Measurements from ENCODE around the gene CFAP299.
"Not testable (repeated sequence)": the region's sequence is repeated elsewhere in the genome, so short reads cannot be mapped to it uniquely, and the experiment has no call there.

CFAP299 gene

GRCh38 chr4:80798082-80798481, 462.6 kb downstream of the CFAP299 start:
- TF ChIP-seq POLR2AphosphoS5 (IDR thresholded peaks at IDR 0.05; ENCODE audit: low read depth, low read length) (no peak), TAF1 (IDR thresholded peaks at IDR 0.05; ENCODE audit: low read depth, low read length) (no peak), POLR2A (IDR thresholded peaks at IDR 0.05; ENCODE audit: low read depth, low read length) (no peak), SPI1 (IDR thresholded peaks at IDR 0.05; ENCODE audit: low read depth, low read length) (no peak), POU2F2 (IDR thresholded peaks at IDR 0.05; ENCODE audit: low read depth, low read length) (no peak), PAX5 (IDR thresholded peaks at IDR 0.05; ENCODE audit: insufficient read depth, low read length, severe bottlenecking) (no peak)
- DNase-seq (ENCODE audit: insufficient read length, low spot score) = no peak
- no peak for FAIRE-seq

DNA sequence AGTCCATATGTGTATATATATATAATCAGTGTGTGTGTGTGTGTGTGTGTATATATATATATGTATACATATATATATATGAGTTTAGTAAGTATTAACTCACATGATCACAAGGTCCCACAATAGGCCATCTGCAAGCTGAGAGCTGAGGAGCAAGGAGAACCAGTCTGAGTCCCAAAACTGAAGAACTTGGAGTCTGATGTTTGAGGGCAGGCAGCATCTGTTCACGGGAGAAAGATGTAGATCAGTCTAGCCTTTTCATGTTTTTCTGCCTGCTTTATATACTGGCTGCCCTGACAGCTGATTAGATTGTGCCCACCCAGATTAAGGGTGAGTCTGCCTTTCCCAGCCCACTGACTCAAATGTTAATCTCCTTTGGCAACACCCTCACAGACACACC, 465.2 kb downstream of the CFAP299 start:
- not testable (repeated sequence) for FAIRE-seq; DNase-seq (ENCODE audit: insufficient read length, low spot score)

GRCh38 chr4:80803337-80803736, 467.8 kb downstream of the CFAP299 start:
- TF ChIP-seq POLR2AphosphoS5 (IDR thresholded peaks at IDR 0.05; ENCODE audit: low read depth, low read length) = no peak
- no peak for TF ChIP-seq TAF1 (IDR thresholded peaks at IDR 0.05; ENCODE audit: low read depth, low read length)
- TF ChIP-seq POU2F2 (IDR thresholded peaks at IDR 0.05; ENCODE audit: low read depth, low read length) = no peak
- no peak for TF ChIP-seq POLR2A (IDR thresholded peaks at IDR 0.05; ENCODE audit: low read depth, low read length)
- DNase-seq (ENCODE audit: insufficient read length, low spot score) = no peak
- no peak for FAIRE-seq

DNA sequence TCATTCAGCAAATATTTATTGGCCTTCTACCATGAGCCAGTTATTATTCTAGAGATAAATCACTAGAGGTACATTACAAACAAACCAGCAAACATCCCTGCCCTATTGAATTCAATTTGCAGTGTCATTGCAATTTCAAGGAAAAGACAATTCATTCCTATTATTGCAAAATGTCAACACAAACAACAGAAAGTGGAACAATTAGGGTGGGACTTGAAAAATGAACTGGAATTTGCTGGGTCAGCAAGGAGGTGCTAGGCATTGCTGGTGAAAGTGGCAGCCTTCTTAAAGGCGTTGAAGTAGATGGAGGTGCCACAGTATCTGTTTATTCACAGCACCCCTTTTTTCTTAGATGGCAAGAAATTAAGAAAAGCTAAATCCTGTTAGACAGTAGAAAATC, 470.9 kb downstream of the CFAP299 start:
- DNase-seq (ENCODE audit: insufficient read length, low spot score) = no peak
- TF ChIP-seq POU2F2 (IDR thresholded peaks at IDR 0.05; ENCODE audit: low read depth, low read length) (no peak), POLR2AphosphoS5 (IDR thresholded peaks at IDR 0.05; ENCODE audit: low read depth, low read length) (no peak), PAX5 (IDR thresholded peaks at IDR 0.05; ENCODE audit: insufficient read depth, low read length, severe bottlenecking) (no peak), SPI1 (IDR thresholded peaks at IDR 0.05; ENCODE audit: low read depth, low read length) (no peak), POLR2A (IDR thresholded peaks at IDR 0.05; ENCODE audit: low read depth, low read length) (no peak), TAF1 (IDR thresholded peaks at IDR 0.05; ENCODE audit: low read depth, low read length) (no peak)
- FAIRE-seq = no peak

- TF ChIP-seq POLR2A (IDR thresholded peaks at IDR 0.05; ENCODE audit: low read depth, low read length) = no peak
- DNase-seq (ENCODE audit: insufficient read length, low spot score) (no peak), FAIRE-seq (no peak)
Observed at GRCh38 chr4:80809039-80809729, 473.7 kb downstream of the CFAP299 start.

DNA sequence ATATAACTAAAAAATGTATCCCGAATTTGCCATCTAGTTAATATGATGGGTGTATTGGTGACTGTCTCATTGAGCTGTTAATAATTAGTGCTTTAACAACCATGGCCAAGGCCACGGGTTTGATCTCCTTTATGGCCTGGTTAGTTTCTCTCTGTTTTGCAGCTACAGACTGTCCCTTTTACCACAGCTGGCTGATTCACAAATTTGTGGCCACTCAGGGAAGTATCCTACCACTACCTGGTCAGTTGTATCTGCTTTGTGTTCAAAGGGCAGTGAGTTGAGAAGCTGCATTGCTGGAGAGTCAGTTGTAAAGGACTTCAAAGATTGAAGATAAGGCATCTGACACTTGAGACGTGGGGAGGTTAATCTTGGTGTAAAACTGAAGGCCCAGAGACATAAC, 475.9 kb downstream of the CFAP299 start:
- no peak for DNase-seq (ENCODE audit: insufficient read length, low spot score)
- TF ChIP-seq POLR2AphosphoS5 (IDR thresholded peaks at IDR 0.05; ENCODE audit: low read depth, low read length) (no peak), TAF1 (IDR thresholded peaks at IDR 0.05; ENCODE audit: low read depth, low read length) (no peak), SPI1 (IDR thresholded peaks at IDR 0.05; ENCODE audit: low read depth, low read length) (no peak), POLR2A (IDR thresholded peaks at IDR 0.05; ENCODE audit: low read depth, low read length) (no peak), PAX5 (IDR thresholded peaks at IDR 0.05; ENCODE audit: insufficient read depth, low read length, severe bottlenecking) (no peak), POU2F2 (IDR thresholded peaks at IDR 0.05; ENCODE audit: low read depth, low read length) (no peak)
- no peak for FAIRE-seq

GRCh38 chr4:80812145-80812544, 476.6 kb downstream of the CFAP299 start:
- TF ChIP-seq PAX5 (IDR thresholded peaks at IDR 0.05; ENCODE audit: insufficient read depth, low read length, severe bottlenecking) (no peak), POU2F2 (IDR thresholded peaks at IDR 0.05; ENCODE audit: low read depth, low read length) (no peak), TAF1 (IDR thresholded peaks at IDR 0.05; ENCODE audit: low read depth, low read length) (no peak)
- FAIRE-seq (no peak), DNase-seq (ENCODE audit: insufficient read length, low spot score) (no peak)

DNA sequence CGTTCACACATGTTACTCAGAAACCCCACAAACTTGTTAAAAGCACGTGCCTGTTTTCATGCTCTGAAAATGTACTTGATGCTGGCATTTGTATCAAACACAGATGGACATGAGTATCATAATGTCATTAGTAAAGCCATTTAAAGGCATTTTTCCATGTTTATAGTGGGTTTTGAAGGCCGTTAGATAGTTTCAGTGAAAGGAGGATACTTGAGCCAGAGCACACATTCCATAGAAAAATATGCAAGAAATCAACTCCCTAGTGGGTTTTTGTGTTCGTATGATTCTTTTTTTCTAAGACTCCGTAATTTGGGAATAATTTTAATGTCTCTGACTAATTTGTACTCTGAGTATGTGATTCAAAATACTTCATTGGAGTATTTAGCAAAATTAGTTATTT, 478.7 kb downstream of the CFAP299 start:
- DNase-seq (ENCODE audit: insufficient read length, low spot score) = no peak
- TF ChIP-seq POLR2A (IDR thresholded peaks at IDR 0.05; ENCODE audit: low read depth, low read length) (no peak), SPI1 (IDR thresholded peaks at IDR 0.05; ENCODE audit: low read depth, low read length) (no peak), POU2F2 (IDR thresholded peaks at IDR 0.05; ENCODE audit: low read depth, low read length) (no peak), POLR2AphosphoS5 (IDR thresholded peaks at IDR 0.05; ENCODE audit: low read depth, low read length) (no peak), PAX5 (IDR thresholded peaks at IDR 0.05; ENCODE audit: insufficient read depth, low read length, severe bottlenecking) (no peak), TAF1 (IDR thresholded peaks at IDR 0.05; ENCODE audit: low read depth, low read length) (no peak)
- no peak for FAIRE-seq

DNA sequence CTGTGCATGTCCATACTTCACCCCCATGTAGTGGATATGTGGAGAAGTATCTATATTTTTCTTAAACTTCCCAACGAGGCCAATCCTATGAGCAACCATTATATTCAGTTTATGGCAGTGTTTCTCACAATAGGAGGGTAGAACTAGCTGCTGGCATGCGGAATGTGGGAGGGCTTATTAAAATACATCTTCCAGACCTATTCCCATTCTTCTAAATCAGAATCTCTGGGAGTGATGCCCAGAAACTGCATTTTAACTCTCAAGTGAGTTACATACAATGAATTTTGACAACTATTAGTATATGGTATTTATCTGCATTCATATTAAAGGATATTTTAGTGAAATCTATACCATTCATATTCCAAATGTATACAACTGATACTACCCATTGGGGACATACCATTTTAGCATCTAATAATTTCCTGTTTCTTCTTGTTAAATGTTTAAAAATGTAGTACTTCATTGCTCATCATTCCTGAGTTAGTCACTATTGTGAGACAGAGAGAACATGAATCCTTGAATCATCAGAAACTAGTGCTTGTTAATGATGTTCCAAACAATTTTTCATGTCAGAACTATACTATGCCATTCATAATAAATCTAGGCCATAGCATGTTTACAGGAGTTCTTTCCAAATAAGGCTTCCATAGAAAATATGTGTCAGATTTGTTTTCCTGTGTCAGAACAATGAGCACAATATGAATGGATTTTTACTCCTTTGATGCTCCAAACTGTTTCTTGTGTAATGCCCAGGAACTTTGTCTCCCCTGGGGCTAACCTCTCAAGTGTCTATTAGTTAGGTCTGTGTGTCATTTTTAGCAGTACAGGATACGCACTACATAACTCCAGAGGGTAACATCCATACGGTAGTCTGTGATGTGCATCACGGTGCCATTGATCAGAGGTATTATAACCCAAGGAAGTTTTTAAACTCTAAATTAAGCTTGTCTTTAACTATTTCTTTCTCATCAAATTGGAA, 496.1 kb downstream of the CFAP299 start:
- TF ChIP-seq TAF1 (IDR thresholded peaks at IDR 0.05; ENCODE audit: low read depth, low read length) (no peak), POLR2A (IDR thresholded peaks at IDR 0.05; ENCODE audit: low read depth, low read length) (no peak), POLR2AphosphoS5 (IDR thresholded peaks at IDR 0.05; ENCODE audit: low read depth, low read length) (no peak), POU2F2 (IDR thresholded peaks at IDR 0.05; ENCODE audit: low read depth, low read length) (no peak), PAX5 (IDR thresholded peaks at IDR 0.05; ENCODE audit: insufficient read depth, low read length, severe bottlenecking) (no peak)
- DNase-seq (ENCODE audit: insufficient read length, low spot score) (no peak), FAIRE-seq (no peak)

DNA sequence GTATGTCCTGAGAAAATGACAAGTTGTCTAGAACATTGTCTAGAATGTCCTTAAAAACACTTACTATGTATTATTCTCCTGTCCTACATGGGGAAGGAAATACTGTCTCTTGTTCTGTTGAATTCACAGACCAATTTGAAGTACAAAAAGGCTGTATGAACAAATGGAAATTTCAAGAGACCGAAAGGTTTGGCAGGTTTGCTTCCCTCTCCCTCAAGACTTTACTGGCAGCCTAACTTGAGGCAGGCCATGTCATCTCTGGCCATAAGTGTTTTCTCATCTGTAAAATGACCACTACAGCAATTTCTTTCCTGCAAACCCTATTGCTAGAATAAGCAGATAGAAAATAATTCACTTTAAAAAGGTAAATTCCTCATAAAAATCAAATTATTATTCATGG, 503.8 kb downstream of the CFAP299 start:
- no peak for TF ChIP-seq SPI1 (IDR thresholded peaks at IDR 0.05; ENCODE audit: low read depth, low read length)
- DNase-seq (ENCODE audit: insufficient read length, low spot score) (no peak), FAIRE-seq (no peak)

Data from GM12891 (cell line).